GM12874 (cell line): ENCODE measurements around the gene TMEM94.

Source experiments
- TF ChIP-seq, protein P1 (sequence below): IDR thresholded peaks from 2 replicates; pipeline ENCODE4 v1.5.1; 2011; ENCODE audit warnings: low read depth, mild to moderate bottlenecking, control low read depth, low read length, moderate library complexity; ENCODE audit not compliant: insufficient read depth

TMEM94 gene

GRCh38 chr17:75491680-75492079, 35.2 kb downstream of the TMEM94 start:
- TF ChIP-seq, protein P1, sequence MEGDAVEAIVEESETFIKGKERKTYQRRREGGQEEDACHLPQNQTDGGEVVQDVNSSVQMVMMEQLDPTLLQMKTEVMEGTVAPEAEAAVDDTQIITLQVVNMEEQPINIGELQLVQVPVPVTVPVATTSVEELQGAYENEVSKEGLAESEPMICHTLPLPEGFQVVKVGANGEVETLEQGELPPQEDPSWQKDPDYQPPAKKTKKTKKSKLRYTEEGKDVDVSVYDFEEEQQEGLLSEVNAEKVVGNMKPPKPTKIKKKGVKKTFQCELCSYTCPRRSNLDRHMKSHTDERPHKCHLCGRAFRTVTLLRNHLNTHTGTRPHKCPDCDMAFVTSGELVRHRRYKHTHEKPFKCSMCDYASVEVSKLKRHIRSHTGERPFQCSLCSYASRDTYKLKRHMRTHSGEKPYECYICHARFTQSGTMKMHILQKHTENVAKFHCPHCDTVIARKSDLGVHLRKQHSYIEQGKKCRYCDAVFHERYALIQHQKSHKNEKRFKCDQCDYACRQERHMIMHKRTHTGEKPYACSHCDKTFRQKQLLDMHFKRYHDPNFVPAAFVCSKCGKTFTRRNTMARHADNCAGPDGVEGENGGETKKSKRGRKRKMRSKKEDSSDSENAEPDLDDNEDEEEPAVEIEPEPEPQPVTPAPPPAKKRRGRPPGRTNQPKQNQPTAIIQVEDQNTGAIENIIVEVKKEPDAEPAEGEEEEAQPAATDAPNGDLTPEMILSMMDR = no peak

DNA sequence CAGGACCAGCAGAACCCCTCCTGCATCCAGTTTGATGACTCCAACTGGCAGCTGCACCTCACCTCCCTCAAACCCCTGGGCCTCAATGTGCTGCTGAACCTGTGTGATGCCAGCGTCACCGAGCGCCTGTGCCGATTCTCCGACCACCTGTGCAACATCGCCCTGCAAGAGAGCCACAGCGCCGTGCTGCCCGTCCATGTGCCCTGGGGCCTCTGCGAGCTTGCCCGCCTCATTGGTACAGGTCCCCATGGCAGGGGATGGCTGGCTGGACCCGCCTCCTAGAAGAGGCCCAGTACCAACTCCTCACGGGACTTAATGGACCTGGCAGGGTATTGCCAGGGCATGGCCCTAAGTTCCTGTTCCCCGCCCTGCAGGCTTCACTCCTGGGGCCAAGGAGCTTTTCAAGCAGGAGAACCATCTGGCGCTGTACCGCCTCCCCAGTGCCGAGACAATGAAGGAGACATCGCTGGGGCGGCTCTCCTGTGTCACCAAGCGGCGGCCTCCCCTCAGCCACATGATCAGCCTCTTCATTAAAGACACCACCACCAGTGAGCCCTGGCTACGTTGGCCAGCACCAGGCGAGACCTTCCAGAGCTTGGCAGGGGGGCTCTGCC, 36.2 kb downstream of the TMEM94 start:
- TF ChIP-seq, protein P1 = no peak

GRCh38 chr17:75493476-75494129, 37.2 kb downstream of the TMEM94 start:
- TF ChIP-seq, protein P1 = no peak

- TF ChIP-seq, protein P1 = no peak
Observed at GRCh38 chr17:75494326-75494877, 38.0 kb downstream of the TMEM94 start.

- TF ChIP-seq, protein P1 = no peak
Observed at GRCh38 chr17:75496005-75496404, 39.6 kb downstream of the TMEM94 start.

GRCh38 chr17:75498039-75498725, 41.7 kb downstream of the TMEM94 start:
- TF ChIP-seq, protein P1 = no peak

DNA sequence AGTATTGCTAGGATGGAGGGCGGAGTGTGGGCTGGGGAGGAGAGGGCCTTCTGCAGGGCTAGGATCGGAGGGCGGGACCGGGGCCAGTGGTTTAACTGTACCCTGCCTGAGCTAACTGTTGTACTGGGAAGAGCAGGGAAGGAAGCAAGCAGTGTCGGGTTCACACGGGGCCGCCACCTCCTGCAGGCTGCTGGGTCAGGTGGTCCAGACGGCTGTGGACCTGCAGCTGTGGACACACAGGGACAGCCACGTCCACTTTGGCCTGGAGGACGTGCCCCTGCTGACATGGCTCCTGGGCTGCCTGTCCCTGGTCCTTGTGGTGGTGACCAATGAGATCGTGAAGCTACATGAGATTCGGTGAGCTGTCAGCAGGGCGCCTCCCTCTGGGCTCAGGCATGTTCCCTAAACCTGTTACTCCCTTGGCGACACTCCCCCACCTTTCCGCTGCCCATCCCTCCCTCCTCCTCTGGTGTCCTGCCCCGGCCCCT, 42.3 kb downstream of the TMEM94 start:
- TF ChIP-seq, protein P1 = no peak
